DND-41 (cell line): ENCODE measurements around the gene KRT4.

ENCODE experiments used
- ATAC-seq: fragments of 200-7000 bp; cut with Tn5 transposase; 3 replicates; pipeline ENCODE4 v1.9.1; 2021; ENCODE audit warnings: low read depth; ENCODE audit not compliant: insufficient read depth
- DNase-seq: peaks from one replicate; pipeline ENCODE4 v3.0.0-alpha.2; 2020
- H2AFZ ChIP-seq: 2 replicates; pipeline ENCODE4 v1.6.0; 2012; ENCODE audit warnings: low read depth, low read length
- H3K27ac ChIP-seq: 2 replicates; pipeline ENCODE4 v1.5.1; 2012; ENCODE audit warnings: low read length, inconsistent platforms
- H3K27me3 ChIP-seq: fragments of 200-600 bp; sonication (generic); 2 replicates; pipeline ENCODE4 v1.6.0; 2012; ENCODE audit warnings: low read length, mild to moderate bottlenecking, inconsistent platforms; ENCODE audit not compliant: insufficient read depth, poor library complexity
- H3K36me3 ChIP-seq: 2 replicates; pipeline ENCODE4 v1.5.1; 2012; ENCODE audit warnings: low read length, inconsistent platforms; ENCODE audit not compliant: insufficient read depth
- H3K4me1 ChIP-seq: 2 replicates; pipeline ENCODE4 v1.5.1; 2012; ENCODE audit warnings: mild to moderate bottlenecking, low read length; ENCODE audit not compliant: insufficient read depth
- H3K4me2 ChIP-seq: 2 replicates; pipeline ENCODE4 v1.6.0; 2012; ENCODE audit warnings: mild to moderate bottlenecking, moderate library complexity, low read length, inconsistent platforms; ENCODE audit not compliant: insufficient read depth
- H3K4me3 ChIP-seq, 2 experiments: fragments of 200-600 bp in 1 of 2; shearing (Covaris generic) in 1 of 2; 2 replicates each; pipeline ENCODE4 v1.5.1; 2012 to 2016; ENCODE audit warnings: inconsistent platforms in 2 of 2, low read length in 2 of 2, mild to moderate bottlenecking in 2 of 2, low read depth in 1 of 2, moderate library complexity in 1 of 2
- H3K79me2 ChIP-seq: 2 replicates; pipeline ENCODE4 v1.6.0; 2012; ENCODE audit warnings: low read length, inconsistent platforms; ENCODE audit not compliant: insufficient read depth
- H3K9ac ChIP-seq: 2 replicates; pipeline ENCODE4 v1.6.0; 2012; ENCODE audit warnings: low read depth, mild to moderate bottlenecking, inconsistent platforms, low read length, moderate library complexity
- H3K9me3 ChIP-seq: 2 replicates; pipeline ENCODE4 v1.5.1; 2012; ENCODE audit warnings: low read length, moderate library complexity, mild to moderate bottlenecking, inconsistent platforms; ENCODE audit not compliant: insufficient read depth, severe bottlenecking
- H4K20me1 ChIP-seq: 2 replicates; pipeline ENCODE4 v1.6.0; 2012; ENCODE audit warnings: low read length; ENCODE audit not compliant: insufficient read depth
- CTCF ChIP-seq: IDR thresholded peaks from 2 replicates; pipeline ENCODE4 v1.5.1; 2012; ENCODE audit warnings: borderline replicate concordance, low read length, moderate library complexity, mild to moderate bottlenecking; ENCODE audit not compliant: poor library complexity, severe bottlenecking; ENCODE audit errors: extremely low read depth
- EZH2 ChIP-seq: IDR thresholded peaks from 3 replicates; pipeline ENCODE4 v1.6.1; 2012; ENCODE audit warnings: borderline replicate concordance, low read depth, mild to moderate bottlenecking, moderate library complexity, low read length, inconsistent platforms; ENCODE audit not compliant: severe bottlenecking

The KRT4 gene

DNA sequence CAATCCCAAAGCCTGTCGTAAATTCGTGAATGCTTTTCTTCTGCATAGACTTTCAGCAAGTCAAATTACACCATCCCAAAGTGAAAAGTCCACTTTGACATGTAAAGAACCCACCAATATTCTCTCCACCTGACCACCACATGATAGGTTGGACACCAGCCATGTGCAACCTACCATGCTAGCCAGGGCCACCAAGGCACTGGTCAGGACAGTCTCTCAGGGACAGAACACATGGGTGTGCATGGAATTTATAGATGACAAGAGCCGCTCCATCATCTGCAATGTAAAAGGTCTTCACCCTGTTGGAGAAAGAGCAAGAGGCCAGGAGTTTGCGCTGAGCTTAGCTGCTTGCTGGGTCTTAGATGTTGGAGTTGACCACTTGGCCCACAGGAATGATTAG is 31.4 kb downstream of the KRT4 start:
- Histone ChIP-seq H3K36me3 (no peaks in the 10 kb centered on the region), H3K27ac (no peak overlapping the region), H2AFZ (no peak overlapping the region), H3K9me3 (no peaks in the 10 kb centered on the region), H3K27me3 (peaks cover 13% of the 10 kb centered on the region), H3K4me3 (no peak overlapping the region), H4K20me1 (no peaks in the 10 kb centered on the region; the same call in 1 of the 2 replicates), H3K4me2 (no peak overlapping the region), H3K9ac (no peak overlapping the region), H3K4me1 (no peaks in the 10 kb centered on the region), H3K79me2 (no peaks in the 10 kb centered on the region)
- no peak for DNase-seq
- ATAC-seq: no peak
- TF ChIP-seq CTCF: no peak
- no peak for TF ChIP-seq EZH2

DNA sequence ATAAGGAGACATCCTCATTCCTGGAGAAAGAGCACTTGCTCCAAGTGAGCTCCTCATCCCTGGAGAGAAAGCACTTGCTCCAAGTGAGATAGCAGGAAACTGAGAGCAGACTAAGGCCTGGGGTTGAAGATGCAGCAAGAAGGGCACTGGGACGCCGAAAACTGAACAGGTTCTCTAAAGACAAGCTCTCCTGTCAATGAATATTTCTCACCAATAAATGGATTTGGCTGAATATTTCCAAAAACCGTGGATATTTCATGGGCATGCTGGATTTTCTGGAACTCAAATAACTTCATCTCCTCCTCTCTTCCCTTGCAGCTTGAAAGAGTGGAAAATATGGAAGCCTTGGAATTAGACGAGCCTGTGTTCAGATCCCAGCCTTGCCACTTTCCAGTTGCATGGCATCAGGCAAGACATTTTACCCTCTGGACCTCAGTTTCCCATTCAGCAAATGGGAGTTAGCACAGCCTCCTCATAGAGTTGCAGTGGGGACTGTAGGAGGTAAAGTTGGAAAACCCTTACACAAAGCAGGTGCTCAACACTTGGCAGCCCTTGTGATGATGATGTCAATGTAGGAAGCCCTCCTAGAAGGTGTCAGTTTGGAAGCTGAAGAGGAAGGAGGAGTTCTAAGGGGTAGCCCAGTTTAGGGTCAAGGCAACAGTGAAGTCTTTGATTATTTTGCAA is 32.4 kb downstream of the KRT4 start:
- Histone ChIP-seq H3K36me3 (no peaks in the 10 kb centered on the region), H3K79me2 (no peaks in the 10 kb centered on the region), H3K9me3 (no peaks in the 10 kb centered on the region), H3K4me1 (no peaks in the 10 kb centered on the region), H3K4me2 (no peak overlapping the region), H3K27me3 (peaks cover 14% of the 10 kb centered on the region), H4K20me1 (no peaks in the 10 kb centered on the region; the same call in 1 of the 2 replicates), H3K9ac (no peak overlapping the region), H2AFZ (no peak overlapping the region), H3K4me3 (no peak overlapping the region), H3K27ac (no peak overlapping the region)
- no peak for DNase-seq
- ATAC-seq: no peak
- no peak for TF ChIP-seq CTCF
- TF ChIP-seq EZH2: no peak

- Histone ChIP-seq H2AFZ (no peak overlapping the region), H3K4me1 (no peaks in the 10 kb centered on the region), H3K9ac (no peak overlapping the region), H4K20me1 (no peaks in the 10 kb centered on the region; the same call in 1 of the 2 replicates), H3K4me2 (no peak overlapping the region), H3K27ac (no peak overlapping the region), H3K36me3 (no peaks in the 10 kb centered on the region), H3K9me3 (no peaks in the 10 kb centered on the region), H3K79me2 (no peaks in the 10 kb centered on the region), H3K4me3 (no peak overlapping the region), H3K27me3 (peaks cover 23% of the 10 kb centered on the region)
- no peak for TF ChIP-seq CTCF
- TF ChIP-seq EZH2: no peak
- no peak for DNase-seq
- no peak for ATAC-seq
Observed at GRCh38 chr12:52779914-52780313, 34.0 kb downstream of the KRT4 start.
